ENCODE data around the gene OR4C46. TPM values are rescaled to one million over a fixed set of nuclear protein-coding genes. Genes with fewer than 3 reads are reported as not detected.
"Not testable (repeated sequence)": the region's sequence is repeated elsewhere in the genome, so short reads cannot be mapped to it uniquely, and the experiment has no call there.

OR4C46 gene
- not detected for total RNA-seq
- not detected for polyA plus RNA-seq
- long read RNA-seq, donor 1 = 0 reads
- long read RNA-seq, donor 2 = 0 reads

DNA sequence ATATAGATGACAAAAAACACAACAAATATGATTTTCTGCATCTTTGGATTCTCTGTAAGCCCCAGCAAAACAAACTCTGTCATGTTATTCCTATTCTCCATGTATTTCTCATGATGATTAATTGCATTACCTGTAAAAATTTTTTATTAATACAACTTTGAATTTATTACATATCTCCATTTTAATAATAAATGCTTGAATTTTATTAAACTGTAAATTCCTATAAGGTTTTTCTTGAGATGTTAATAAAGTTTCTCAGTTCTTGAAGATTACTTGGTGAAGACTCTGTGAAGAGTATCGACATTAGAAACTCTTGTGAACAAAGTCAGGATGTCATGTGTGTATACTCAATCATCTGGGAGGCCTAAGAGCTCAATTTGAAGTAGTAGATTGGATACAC lies at the start of gene OR4C46:
TSS of gene OR4C46 (minus strand) at position 101 of the 400 bp plus-strand sequence. CDS start at position 101, 0 bp downstream.
- H3K36me3 ChIP-seq (ENCODE audit: control insufficient read depth in 1 of 2, insufficient read depth in 2 of 2, low read length in 1 of 2) = no peaks in the 10 kb centered on the region
- H3K27ac ChIP-seq (ENCODE audit: low read depth in 1 of 2, low read length in 2 of 2) = no peak within 1 kb of the TSS
- no peak for DNase-seq

DNA sequence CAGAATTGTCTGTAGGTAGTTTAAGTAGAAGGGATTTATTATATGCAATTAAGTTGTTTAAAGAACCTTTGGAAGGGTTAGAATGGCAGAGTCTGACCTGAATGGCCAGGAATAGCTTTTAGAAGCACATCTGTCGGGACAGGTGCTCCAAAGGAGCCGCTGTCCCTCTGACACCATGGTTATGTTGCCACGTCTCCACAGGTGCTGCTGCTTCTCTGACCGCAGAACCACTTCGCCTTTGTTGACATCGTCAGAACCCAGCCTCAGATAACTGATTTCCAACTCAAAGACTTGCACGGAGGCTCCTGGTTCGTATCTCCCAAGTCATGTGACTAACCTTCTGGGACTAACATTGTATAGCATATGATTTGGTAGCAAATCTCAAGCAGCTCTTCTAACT lies 41.8 kb upstream of the OR4C46 start:
- intact Hi-C loops (cut with DNase I); H3K4me1 ChIP-seq (ENCODE audit: control insufficient read depth in 1 of 2, insufficient read depth in 2 of 2, low read length in 2 of 2); ATAC-seq (ENCODE audit: low FRiP score): not testable (repeated sequence)

More for the DNA sequence above, at the start of gene OR4C46:
- no peaks in the 10 kb centered on the region for H3K27me3 ChIP-seq (ENCODE audit: control insufficient read depth in 1 of 2, insufficient read depth in 2 of 2, low read length in 1 of 2)
- no peak within 1 kb of the TSS for H3K4me3 ChIP-seq (ENCODE audit: low read length in 2 of 2)
- H3K9me3 ChIP-seq (ENCODE audit: control insufficient read depth, low read length) = peaks cover 1% of the 10 kb centered on the region
- ATAC-seq (ENCODE audit: low FRiP score) = no peak
- intact Hi-C loops (cut with DNase I) = loop anchor here in 1 of 2 donors (10.0 kb wide), 1 partner anchor 61 kb away; no protein-coding TSS in a partner anchor
- no peaks in the 10 kb centered on the region for H3K4me1 ChIP-seq (ENCODE audit: control insufficient read depth in 1 of 2, insufficient read depth in 2 of 2, low read length in 2 of 2)
- WGBS, 2 donors = 39 to 46% methylated on average over 1 of the region's 1 CpG

DNA sequence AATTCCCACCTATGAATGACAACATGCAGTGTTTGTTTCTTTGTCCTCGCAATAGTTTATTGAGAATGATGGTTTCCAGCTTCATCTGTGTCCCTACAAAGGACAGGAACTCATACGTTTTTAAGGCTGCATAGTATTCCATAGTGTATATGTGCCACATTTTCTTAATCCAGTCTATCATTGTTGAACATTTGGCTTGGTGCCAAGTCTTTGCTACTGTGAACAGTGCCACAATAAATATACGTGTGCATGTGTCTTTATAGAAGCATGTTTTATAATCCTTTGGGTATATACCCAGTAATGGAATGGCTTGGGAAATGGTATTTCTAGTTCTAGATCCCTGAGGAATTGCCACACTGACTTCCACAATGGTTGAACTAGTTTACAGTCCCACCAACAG lies 42.4 kb downstream of the OR4C46 start:
- WGBS, 2 donors = 57 to 61% methylated on average over 3 of the region's 3 CpGs
- H3K4me1 ChIP-seq (ENCODE audit: control insufficient read depth in 1 of 2, insufficient read depth in 2 of 2, low read length in 2 of 2); H3K4me3 ChIP-seq (ENCODE audit: low read length in 2 of 2); ATAC-seq (ENCODE audit: low FRiP score); H3K36me3 ChIP-seq (ENCODE audit: control insufficient read depth in 1 of 2, insufficient read depth in 2 of 2, low read length in 1 of 2); intact Hi-C loops (cut with DNase I); H3K9me3 ChIP-seq (ENCODE audit: control insufficient read depth, low read length); DNase-seq; H3K27ac ChIP-seq (ENCODE audit: low read depth in 1 of 2, low read length in 2 of 2); H3K27me3 ChIP-seq (ENCODE audit: control insufficient read depth in 1 of 2, insufficient read depth in 2 of 2, low read length in 1 of 2): not testable (repeated sequence)

More for the DNA sequence above, 41.8 kb upstream of the OR4C46 start:
- H3K9me3 ChIP-seq (ENCODE audit: control insufficient read depth, low read length); H3K36me3 ChIP-seq (ENCODE audit: control insufficient read depth in 1 of 2, insufficient read depth in 2 of 2, low read length in 1 of 2); H3K27ac ChIP-seq (ENCODE audit: low read depth in 1 of 2, low read length in 2 of 2); H3K4me3 ChIP-seq (ENCODE audit: low read length in 2 of 2); DNase-seq; H3K27me3 ChIP-seq (ENCODE audit: control insufficient read depth in 1 of 2, insufficient read depth in 2 of 2, low read length in 1 of 2): not testable (repeated sequence)
- WGBS, 2 donors = 58 to 69% methylated on average over 8 of the region's 8 CpGs

- no peak overlapping the region for H3K27ac ChIP-seq (ENCODE audit: low read depth in 1 of 2, low read length in 2 of 2)
- no peak overlapping the region for H3K4me3 ChIP-seq (ENCODE audit: low read length in 2 of 2)
- intact Hi-C loops (cut with DNase I) = no loop called here
- H3K4me1 ChIP-seq (ENCODE audit: control insufficient read depth in 1 of 2, insufficient read depth in 2 of 2, low read length in 2 of 2) = no peaks in the 10 kb centered on the region
- DNase-seq (no peak), ATAC-seq (ENCODE audit: low FRiP score) (no peak)
- 46 to 65% methylated on average over 3 of the region's 3 CpGs for WGBS, 2 donors
- no peaks in the 10 kb centered on the region for H3K27me3 ChIP-seq (ENCODE audit: control insufficient read depth in 1 of 2, insufficient read depth in 2 of 2, low read length in 1 of 2)
- H3K36me3 ChIP-seq (ENCODE audit: control insufficient read depth in 1 of 2, insufficient read depth in 2 of 2, low read length in 1 of 2) = no peaks in the 10 kb centered on the region
- peaks cover 2% of the 10 kb centered on the region for H3K9me3 ChIP-seq (ENCODE audit: control insufficient read depth, low read length)
Observed at GRCh38 chr11:54558919-54559318, 44.9 kb downstream of the OR4C46 start.

DNA sequence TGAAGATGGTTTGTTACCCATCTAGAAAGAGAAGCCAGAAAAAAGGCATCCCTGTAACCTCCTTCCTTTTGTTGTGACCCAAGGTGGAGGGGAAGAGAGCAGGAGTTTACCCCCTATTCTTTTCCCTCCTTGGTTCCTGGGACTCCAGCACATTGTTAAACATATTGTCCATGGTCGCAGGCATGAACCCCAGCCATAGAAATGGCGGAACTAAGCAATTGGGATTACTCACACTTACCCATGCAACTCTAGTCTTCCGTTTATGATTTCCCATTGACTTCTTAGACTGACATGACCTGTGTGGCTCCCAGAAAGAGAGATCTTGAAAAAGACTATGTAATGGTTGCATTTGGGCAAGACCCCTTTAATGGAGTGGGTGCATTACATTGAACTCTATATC lies 45.4 kb downstream of the OR4C46 start:
- ATAC-seq (ENCODE audit: low FRiP score) = no peak

More for the DNA sequence above, 45.4 kb downstream of the OR4C46 start:
- no peak for DNase-seq
- H3K4me1 ChIP-seq (ENCODE audit: control insufficient read depth in 1 of 2, insufficient read depth in 2 of 2, low read length in 2 of 2) = no peaks in the 10 kb centered on the region
- no peaks in the 10 kb centered on the region for H3K36me3 ChIP-seq (ENCODE audit: control insufficient read depth in 1 of 2, insufficient read depth in 2 of 2, low read length in 1 of 2)
- peaks cover 2% of the 10 kb centered on the region for H3K9me3 ChIP-seq (ENCODE audit: control insufficient read depth, low read length)
- 65 to 66% methylated on average over 3 of the region's 3 CpGs for WGBS, 2 donors
- intact Hi-C loops (cut with DNase I) = no loop called here
- H3K4me3 ChIP-seq (ENCODE audit: low read length in 2 of 2) = no peak overlapping the region
- no peak overlapping the region for H3K27ac ChIP-seq (ENCODE audit: low read depth in 1 of 2, low read length in 2 of 2)
- H3K27me3 ChIP-seq (ENCODE audit: control insufficient read depth in 1 of 2, insufficient read depth in 2 of 2, low read length in 1 of 2) = no peaks in the 10 kb centered on the region

Other genes starting within 250 kb of the OR4C46 start
- gene OR4A5, start 102.8 kb upstream of the OR4C46 start, total RNA-seq = not detected
- not detected for gene OR4A5, start 102.8 kb upstream of the OR4C46 start, polyA plus RNA-seq

Data from aorta (tissue), 5 donors.